T-helper 22 cell (primary cell): ENCODE data around the gene RNF169.

Experiments
- DNase-seq: peaks from one replicate; pipeline ENCODE4 v3.0.0-alpha.2; 2020; ENCODE audit warnings: low read depth

The RNF169 gene, protein sequence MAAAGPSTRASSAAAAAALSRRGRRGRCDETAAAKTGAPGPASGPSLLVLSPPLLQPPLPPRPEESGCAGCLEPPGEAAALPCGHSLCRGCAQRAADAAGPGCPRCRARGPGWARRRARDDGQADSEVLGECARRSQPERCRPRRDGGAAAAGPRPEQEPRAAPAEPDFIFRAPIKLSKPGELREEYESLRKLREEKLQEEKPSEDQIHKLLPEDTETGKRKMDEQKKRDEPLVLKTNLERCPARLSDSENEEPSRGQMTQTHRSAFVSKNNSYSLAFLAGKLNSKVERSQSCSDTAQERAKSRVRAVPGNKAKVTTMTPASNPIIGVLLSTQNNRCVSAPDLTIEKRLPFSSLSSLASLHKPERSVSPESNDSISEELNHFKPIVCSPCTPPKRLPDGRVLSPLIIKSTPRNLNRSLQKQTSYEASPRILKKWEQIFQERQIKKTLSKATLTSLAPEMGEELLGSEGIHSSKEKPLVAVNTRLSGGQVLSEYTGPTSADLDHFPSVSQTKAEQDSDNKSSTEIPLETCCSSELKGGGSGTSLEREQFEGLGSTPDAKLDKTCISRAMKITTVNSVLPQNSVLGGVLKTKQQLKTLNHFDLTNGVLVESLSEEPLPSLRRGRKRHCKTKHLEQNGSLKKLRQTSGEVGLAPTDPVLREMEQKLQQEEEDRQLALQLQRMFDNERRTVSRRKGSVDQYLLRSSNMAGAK

DNA sequence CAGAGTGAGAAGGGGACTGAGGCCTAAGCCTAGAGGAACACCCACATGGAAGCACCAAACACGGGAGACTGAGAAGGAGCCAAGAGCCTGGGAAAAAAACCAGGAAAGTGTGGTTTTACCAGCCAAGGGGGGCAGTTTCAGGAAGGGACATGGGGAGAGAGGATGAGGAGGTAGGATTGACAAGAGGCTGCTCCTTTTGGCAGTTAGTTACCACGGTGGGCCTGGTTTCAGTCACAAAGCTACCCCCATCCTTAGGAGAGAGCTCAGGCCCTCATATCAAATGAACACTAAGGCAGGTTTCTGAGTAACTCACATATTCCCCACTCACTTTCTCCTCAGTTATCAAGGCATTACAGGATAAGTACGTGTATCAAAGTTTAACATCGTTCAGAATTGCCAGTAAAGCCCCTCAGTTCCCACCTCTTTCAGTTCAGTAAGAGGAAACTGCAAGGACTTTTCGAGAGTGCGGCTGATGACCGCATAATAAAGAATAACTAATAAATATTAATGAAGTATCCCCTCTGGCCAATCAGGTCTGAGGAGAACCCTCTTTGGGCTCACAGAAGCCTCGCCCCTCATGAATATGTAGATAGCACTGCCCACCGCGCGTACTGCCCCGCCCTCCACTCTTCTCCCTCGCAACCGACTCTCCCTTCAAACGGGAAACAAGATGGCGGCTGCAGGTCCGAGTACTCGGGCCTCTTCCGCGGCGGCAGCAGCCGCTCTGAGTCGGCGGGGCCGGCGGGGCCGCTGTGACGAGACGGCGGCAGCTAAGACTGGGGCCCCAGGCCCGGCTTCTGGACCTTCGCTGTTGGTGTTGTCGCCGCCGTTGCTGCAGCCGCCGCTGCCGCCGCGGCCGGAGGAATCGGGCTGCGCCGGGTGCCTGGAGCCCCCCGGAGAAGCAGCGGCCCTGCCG lies at the start of gene RNF169:
Gene RNF169, plus strand, starts transcription at position 639 of the 916 bp plus-strand sequence. Its CDS starts 32 bp downstream, at position 671.
- DNase-seq, result peak; percentile 85

DNA sequence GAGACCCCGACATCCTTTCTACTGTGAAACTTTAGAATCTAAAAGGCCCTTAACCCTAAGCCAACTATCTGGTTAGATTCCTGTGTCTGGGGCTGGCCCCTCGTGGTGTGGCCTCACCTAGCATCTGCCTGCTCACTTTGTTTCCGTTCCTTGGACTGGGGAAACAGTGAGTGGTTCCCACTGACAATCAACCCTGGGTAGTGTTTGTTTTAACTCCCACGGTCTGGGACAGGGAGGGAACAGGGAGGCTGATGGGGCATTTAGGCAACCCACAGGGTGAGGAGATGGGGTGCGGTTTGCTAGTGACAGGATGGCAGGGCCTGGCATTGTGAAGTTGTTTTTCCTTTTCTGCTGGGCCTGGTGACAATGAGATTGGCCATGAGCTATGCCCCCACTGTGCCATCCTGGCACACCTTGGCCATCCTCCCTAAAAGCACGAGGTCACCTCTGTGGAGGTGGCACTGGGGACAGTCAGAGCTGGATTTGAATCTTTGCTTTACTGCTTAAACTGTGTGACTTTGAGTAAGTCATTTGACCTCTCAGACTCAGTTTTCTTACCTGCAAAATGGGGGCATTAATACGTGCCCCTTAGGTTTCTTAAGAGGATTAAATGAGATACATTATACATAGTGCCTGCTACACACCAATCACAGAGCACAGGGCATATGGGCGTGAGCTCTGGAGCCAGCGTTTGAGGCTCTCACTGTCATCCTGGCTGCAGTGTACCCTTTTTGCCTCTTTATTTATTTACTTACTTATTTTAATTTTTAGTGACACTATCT lies 48.8 kb upstream of the RNF169 start:
- DNase-seq, result no peak

DNA sequence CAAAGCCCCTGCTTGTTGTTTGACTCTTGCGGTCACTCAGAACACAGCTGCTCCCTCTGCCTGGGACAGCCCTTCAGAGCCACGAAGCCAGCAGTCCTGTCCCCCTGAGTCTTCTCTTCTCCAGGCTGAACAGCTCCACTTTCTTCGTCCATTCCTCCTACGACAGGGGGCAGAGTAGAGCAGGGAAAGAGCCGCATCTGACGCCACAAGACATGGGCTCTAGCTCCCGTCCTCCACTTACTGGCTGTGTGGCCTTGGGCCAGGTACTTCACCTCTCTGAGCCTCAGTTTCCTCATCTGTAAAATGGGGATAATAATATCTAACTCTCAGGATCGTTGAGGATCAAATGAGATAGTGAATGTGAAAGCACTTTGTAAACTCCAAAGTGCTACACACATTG lies 47.3 kb upstream of the RNF169 start:
- DNase-seq, result no peak

DNA sequence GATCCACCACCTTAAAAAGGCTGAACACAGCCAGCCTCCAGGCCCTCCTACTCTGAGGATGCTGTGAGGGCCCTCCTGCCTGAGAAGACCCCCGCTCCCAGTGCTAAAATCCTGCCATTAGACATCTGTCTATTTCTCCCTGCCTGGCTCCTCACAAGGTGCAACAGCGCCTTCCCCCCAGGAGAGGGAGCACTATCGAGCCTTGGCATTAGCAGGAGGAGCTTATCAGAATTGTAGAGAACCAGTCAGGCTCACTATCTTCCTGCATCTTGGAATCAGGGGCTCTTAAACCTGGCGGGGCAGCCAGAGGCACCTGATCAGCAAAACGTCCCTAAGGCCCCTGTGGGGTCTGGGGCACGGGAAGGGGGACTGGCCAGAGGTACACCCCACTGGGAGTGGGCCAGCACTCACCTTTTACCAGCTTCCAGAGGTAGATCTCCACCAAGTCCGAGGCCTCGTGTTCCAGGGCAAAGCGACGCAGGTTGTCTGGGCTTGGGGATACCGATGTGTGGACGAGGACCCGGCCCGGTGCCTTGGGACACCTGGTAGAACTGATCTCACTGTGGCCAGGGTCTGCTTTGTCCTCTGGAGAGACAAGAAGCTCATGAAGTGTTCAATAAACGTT lies 46.2 kb upstream of the RNF169 start:
- DNase-seq, result peak; percentile 16

DNA sequence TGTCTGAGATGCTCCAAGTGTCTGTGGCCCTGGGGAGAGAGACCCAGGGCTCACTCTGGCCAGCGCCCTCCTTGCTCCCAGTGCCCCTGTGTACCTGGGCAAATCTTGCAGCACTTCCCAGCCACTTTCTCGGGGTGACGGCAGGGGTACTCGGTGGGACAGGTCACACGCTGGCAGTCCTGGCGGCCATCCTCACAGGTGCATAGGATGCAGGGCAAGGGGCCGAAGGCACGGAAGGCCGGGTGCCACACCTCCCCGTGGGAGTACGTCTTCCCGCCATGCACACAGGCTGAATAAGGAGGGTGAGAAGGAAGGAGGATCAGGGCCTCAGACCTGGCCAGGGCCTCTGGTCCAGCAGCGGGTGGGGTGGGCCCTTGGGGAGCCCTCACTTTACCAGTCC lies 45.4 kb upstream of the RNF169 start:
- DNase-seq, result no peak

DNA sequence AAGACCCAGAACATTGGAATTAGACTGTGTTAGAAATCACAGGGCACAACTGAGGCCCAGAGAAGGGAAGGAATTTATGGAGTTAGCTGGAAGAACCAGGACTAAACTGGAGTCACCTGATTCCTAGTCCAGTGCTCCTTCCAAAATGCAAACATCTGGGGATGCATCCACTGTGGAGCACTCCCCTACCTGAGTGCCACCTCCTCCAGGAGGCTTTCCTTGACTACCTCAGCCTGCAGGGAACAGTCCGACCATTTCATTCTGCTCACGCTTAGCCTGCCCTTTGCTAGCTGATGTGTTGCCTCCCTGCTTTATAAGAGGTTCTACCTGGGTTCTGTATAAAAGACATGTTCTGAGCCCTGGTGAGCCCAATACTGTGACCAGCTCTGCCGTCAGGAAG lies 41.5 kb upstream of the RNF169 start:
- DNase-seq, result no peak

DNA sequence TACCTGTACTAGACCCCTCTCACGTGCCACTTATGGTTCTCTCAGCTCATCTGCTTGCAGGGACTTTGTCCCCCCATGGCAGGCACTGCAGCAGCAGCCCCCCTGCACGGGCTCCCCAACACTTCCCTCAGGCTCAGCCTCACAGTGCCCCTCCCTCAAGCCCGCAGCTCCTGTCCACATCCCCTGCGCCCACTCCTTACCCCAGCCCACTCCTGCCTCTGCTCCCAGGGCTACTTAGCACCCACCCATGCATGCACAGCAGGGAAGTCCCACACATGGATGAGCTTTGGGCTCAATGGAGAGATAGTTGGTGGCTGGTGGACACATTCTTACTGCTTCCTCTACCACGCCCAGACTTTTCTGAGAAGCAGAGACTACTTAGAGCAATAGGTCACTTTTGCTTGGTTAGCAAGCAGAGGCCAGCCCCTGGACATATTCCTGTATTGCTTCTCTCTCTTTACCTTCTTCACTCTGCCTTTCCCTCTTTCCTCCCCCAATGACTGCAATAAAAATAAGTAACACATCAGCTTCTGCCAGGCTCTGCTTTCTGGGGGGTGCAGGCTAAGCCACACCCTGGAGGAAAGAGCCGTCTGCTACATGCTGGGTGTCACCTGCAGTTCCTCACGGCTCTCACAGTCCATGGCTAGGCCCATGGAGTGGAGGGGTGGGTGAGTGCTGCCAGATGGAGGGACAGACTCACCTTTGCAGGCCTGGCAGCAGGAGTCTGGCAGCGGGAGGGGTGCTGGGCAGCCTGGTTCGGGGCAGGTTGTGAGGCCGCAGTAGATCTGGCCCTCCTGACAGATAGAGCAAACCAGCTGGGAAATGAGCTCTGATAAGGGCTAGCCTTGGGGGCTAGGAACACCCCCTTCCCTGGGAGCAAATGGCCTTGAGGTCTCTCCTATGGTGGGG lies 40.8 kb upstream of the RNF169 start:
- no peak for DNase-seq

DNA sequence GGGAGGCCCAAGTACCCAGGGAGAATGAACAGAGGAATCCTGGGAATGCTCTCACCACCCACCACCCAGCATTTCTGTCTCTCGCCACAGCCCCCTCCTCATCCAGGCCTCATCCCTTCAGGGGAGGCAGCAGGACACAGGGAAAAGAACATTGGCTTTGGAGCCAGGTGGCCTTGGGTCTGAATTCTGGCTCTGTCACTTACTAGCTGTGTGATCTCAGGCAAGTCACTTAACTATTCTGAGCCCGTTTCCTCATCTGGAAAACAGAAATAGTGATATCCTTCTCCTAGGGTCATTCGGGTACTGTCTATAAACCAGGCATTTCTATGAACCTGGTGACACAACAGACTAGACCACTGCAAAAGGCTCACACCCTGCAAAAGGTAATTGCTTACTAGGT lies 39.5 kb upstream of the RNF169 start:
- no peak for DNase-seq

DNA sequence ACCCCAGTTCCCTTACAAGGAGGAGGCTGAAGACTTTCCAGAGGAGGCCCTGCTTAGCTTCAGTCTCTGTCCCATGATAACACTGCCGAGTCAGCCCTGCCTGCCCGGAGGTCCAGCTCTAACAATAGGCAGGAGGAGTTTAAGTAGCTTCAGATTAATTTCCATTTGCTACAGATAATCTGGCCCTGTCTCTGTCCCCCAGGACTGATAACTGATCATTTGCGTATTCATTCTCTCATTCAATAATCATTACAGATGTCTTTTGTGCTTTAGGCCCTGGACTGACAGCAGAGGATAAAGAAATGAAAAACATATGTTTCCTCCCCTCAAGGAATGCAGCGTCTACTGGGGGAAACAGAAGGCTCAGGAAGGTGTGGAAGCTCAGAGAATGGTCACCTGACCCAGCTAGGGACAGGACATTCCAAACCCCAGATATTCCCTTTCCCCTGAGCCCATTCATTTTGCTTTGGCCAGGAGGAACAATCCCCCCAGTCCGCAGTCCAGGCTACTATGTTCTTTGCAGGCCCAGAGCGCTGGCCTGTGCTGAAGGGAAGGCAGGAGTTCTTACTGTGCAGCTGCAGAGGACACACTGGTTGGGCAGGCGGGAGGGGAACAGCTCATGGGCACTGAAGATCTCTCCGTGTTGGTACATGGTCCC lies 38.2 kb upstream of the RNF169 start:
- no peak for DNase-seq

DNA sequence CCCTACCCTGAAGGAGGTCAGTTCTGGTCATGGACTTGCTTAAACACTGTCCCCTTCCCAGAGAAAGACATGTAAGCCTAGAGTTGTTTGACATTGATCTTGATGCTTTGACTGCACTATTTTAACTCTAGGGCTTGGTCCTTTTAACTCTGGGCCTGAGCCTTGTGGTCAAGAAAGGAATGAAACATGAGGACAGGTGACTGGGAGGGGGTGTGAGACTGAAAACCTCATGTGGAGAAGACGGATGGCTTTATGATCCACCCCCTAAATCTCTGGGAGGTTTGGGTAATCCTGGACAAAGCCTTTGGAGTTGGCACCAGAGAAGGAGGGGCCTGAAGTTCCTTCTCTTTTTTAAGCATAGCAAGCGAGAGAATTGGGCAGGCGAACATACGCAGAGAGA lies 35.0 kb upstream of the RNF169 start:
- no peak for DNase-seq

DNA sequence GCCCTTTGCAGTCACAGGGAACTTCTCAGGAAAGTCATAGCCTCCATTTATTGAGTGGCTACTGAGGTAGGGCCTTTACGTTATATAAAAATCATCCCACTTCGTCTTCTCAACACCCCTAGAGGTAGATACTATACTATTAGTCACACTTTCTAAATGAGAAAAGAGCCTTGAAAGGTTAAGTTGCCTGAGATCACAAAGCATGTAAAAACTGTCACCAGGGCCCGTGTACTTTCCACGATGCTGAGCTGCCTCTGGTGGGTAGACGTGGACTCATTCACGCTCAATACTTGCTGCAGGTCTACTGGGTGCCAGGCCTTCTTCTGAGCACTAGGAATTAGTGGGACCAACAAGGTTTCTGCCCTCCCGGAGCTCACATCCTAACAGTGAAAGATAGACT lies 33.7 kb upstream of the RNF169 start:
- DNase-seq, result no peak

DNA sequence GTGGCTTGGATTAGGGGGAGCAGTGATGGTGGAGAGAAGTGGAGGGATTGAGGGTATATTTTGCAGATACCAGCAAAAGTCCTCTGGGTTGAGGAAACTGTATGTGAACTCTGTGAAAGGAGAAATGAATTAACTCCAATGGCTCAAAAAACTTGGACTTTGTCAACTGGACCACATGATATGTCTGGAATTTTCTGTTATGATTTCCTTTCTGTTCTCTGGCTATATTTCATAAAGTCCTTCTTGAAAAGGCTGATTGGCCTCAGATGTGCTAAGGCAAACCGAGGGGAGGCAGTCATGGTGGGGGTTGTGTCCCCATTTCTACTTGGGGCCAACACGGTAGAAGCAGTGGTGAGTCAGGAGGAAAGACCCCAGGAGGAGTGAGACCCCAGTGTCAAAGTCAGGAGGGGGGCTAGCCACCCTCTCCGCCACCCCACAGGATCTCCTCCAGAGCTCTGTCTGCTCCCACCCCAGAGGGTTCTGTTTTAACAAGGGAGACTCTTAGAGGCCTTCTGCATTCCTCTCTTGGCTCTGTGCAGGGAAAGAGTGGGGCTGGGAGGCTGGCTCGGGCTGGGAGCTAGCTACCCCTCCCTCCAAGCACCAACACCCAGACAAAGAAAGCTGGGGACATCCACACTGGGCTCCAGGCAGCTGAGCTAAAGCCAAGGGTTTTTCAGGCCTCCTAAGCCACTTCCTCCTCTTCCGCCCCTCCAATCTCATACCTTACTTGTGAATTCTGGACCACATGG lies 31.3 kb upstream of the RNF169 start:
- DNase-seq, result no peak

DNA sequence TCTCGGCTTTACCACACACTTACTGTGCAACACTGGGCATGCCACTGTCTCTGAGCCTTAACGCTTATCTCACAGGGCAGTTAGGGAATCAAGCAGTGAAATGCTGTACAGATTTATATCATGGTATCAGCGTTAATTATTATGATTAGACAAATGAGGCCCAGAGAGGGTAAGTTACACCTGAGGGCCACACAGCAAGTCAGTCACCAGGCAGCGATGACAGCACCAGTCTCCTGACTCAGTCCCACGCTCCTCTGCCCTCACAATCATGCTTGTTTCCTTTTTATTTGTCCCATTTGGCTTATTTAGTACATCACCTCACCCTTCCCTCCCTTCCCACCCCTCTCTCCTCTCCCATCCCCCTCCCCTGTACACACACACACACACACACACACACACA lies 29.6 kb upstream of the RNF169 start:
- DNase-seq, result no peak

DNA sequence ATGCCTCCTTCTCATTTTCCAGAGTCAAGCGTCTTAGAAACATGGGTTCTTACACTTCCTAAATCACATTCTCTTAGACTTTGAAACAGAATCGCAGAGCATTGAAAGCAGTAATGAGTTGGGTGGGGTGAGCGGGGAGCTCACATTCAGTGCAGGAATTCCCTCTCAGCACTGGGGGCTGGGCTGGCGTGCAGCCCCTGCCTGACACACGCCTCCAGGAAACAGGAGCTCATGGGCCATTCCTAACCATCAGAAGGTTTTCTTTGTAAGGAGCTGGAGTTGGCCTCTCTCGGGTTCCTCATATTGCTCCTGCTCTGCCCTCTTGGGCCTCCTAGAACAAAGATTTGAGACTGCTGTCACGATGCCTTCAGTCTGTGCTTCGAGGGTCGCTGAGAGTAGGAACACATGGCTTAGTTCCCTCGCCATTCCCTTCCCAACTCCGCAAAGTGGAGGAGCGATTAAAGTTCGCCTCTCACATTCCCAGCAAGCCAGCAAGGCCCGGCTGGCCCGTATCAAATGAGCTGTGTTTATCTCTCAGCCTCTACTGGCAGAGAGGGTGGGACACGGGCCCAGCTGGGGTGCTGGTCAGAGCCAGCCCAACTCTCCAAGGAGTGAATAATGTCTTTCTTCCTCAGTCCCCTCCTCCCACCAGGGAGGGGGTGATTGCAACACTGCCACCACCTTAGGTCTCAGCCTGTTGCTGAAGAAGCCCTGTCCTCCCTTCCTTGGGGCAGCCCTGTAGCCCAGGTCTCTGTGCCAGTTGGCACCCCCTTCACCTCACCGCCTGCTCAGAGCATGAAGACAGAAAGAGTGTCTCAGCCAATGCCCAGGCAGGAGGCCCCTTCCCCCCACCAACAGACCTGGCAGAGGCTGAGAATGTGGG lies 27.8 kb upstream of the RNF169 start:
- DNase-seq, result no peak

DNA sequence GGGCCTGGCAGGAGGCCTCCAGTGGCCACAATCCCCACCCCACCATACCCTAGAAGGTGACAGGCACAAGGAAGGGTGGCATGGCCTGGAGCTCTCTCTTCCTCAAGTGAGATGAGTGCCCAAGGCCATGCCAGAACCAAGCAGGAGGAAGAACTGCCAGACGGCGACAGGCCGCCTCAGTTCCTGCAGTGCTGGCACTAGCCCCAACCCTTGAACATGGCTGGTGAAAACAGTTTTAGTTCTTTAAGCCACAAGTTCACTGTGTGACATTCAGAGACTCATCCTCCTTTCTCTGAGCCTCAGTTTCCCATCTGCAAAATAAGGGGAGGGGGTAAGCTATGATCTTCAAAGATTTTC lies 27.2 kb upstream of the RNF169 start:
- DNase-seq, result no peak

DNA sequence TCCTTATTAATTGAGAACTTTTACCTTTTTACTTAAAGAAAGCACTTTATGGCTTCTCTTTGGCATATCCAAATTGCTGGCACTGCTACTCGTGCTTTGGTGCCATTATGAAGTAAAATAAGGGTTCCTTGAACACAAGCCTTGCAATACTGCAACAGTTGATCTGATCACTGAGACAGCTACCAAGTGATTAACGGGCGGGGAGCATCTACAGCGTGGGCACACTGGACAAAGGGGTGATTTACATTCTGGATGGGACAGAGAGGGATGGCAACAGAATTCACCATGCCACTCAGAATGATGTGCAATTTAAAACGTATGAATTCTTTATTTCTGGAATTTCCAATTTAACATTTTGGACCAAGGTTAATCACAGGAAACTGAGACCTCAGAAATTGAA lies 25.1 kb upstream of the RNF169 start:
- no peak for DNase-seq

DNA sequence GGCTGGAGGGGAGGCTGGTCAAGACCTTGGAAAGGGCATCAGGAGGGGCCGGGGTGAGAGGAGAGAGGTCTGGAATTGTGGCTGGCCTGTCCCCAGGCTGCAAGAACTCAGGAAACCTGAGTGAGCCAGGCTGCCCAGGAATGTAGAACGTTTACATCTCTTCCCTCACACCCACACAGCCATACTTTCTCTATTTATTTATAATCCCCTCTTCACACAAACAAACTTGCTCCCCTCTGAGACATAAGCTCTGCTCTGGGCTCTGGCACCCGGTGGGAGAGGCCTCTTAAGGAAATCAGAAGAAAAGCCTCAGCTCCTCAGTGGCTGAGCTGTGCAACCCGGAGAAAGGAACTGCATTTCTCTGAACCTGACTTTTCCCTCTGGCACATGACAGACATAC lies 22.9 kb upstream of the RNF169 start:
- DNase-seq, result no peak
